GM21619 (cell line): ENCODE data around the gene KHK.

ENCODE experiments used
- ATAC-seq: cut with Tn5 transposase; IDR thresholded peaks from one replicate; pipeline ENCODE4 v1.9.1; 2021; ENCODE audit not compliant: unreplicated experiment

KHK gene

GRCh38 chr2:27080603-27080936 lies 6.0 kb upstream of the KHK start:
- no peak for ATAC-seq

GRCh38 chr2:27081984-27082772 lies 4.4 kb upstream of the KHK start:
- ATAC-seq, result no peak

- no peak for ATAC-seq
These were observed 3.7 kb upstream of the KHK start for GRCh38 chr2:27082773-27083409.

GRCh38 chr2:27083410-27084296 lies 2.9 kb upstream of the KHK start:
- ATAC-seq, result no peak

- ATAC-seq, result no peak
These were observed 2.1 kb upstream of the KHK start for GRCh38 chr2:27084297-27085061.

- no peak for ATAC-seq
These were observed 1.4 kb upstream of the KHK start for GRCh38 chr2:27085062-27085672.

GRCh38 chr2:27085673-27086089 lies 891 bp upstream of the KHK start:
- ATAC-seq, result peak; percentile 8

GRCh38 chr2:27086090-27086723 lies 365 bp upstream of the KHK start:
- peak; percentile 64 for ATAC-seq

GRCh38 chr2:27087823-27088410 lies 1.3 kb downstream of the KHK start:
- no peak for ATAC-seq

- no peak for ATAC-seq
These were observed 2.1 kb downstream of the KHK start for GRCh38 chr2:27088634-27089033.

- ATAC-seq, result no peak
These were observed 2.8 kb downstream of the KHK start for GRCh38 chr2:27089111-27089954.

GRCh38 chr2:27091746-27092695 lies 5.4 kb downstream of the KHK start:
- ATAC-seq, result no peak

GRCh38 chr2:27092696-27093429 lies 6.3 kb downstream of the KHK start:
- no peak for ATAC-seq

- ATAC-seq, result no peak
These were observed 7.1 kb downstream of the KHK start for GRCh38 chr2:27093430-27094352.

- no peak for ATAC-seq
These were observed 7.9 kb downstream of the KHK start for GRCh38 chr2:27094353-27094984.

GRCh38 chr2:27095427-27095744 lies 8.8 kb downstream of the KHK start:
- ATAC-seq, result no peak
